ENCODE results near the gene MAP4K2. TPM values are rescaled to one million over a fixed set of nuclear protein-coding genes. Genes with fewer than 3 reads are reported as not detected.

The MAP4K2 gene
- total RNA-seq, 4 donors from 2014 or later, result 11.1 to 25.0 (median 17.1) TPM

DNA sequence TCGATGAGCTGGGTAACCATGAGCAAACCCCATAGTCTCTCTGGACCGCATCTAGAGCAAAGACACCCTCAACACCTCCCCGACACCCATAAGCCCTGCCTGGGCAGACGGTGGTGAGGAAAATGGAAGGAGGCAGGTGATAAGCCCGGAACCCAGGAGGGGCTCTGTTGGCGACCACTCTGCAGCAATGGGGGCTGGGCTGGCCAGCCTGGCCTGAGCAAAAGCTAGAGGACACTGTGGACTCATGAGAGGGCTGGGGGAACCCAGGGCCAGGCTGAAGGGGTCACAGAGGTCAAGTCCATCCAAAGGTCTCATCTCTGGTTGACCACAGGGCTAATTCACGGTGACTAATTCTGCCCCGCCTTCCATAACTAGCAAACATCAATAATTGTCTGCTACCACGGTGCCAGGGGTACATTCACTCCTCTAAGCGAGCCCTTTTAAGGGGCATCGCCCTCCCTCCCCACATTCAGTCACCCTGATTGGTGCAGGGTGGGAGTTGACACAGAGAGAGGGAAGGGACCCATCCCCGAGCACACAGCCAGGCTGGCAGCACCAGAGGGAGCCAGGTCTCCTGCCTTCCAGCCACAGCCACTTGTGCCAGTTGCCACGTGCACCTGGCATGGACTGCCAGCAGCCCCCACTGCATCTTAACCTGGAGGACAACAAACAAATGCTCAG, 47.2 kb downstream of the MAP4K2 start:
- WGBS, result 92% methylated on average over 12 of the region's 13 CpGs
- peak overlapping the region in 3 of 4 donors; percentile 23 to 88 (median 44) for H3K27ac ChIP-seq (replicated peaks in 1 of 4)
- TF ChIP-seq POLR2A (IDR thresholded peaks at IDR 0.05; ENCODE audit: low read depth) (no peak), POLR2AphosphoS5 (IDR thresholded peaks at IDR 0.05) (no peak), EP300 (IDR thresholded peaks at IDR 0.05) (no peak)
- TF ChIP-seq, protein P1, sequence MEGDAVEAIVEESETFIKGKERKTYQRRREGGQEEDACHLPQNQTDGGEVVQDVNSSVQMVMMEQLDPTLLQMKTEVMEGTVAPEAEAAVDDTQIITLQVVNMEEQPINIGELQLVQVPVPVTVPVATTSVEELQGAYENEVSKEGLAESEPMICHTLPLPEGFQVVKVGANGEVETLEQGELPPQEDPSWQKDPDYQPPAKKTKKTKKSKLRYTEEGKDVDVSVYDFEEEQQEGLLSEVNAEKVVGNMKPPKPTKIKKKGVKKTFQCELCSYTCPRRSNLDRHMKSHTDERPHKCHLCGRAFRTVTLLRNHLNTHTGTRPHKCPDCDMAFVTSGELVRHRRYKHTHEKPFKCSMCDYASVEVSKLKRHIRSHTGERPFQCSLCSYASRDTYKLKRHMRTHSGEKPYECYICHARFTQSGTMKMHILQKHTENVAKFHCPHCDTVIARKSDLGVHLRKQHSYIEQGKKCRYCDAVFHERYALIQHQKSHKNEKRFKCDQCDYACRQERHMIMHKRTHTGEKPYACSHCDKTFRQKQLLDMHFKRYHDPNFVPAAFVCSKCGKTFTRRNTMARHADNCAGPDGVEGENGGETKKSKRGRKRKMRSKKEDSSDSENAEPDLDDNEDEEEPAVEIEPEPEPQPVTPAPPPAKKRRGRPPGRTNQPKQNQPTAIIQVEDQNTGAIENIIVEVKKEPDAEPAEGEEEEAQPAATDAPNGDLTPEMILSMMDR (IDR thresholded peaks at IDR 0.05), result no peak

GRCh38 chr11:64754919-64755662, 47.9 kb downstream of the MAP4K2 start:
- intact Hi-C loops (cut with DNase I), result no loop called here
- Histone ChIP-seq H3K27me3 (no peaks in the 10 kb centered on the region), H3K4me1 (peaks cover 15 to 33% (median 25%) of the 10 kb centered on the region in 4 donors), H3K9me3 (no peaks in the 10 kb centered on the region), H3K4me3 (no peak overlapping the region), H3K36me3 (peaks cover 11 to 47% (median 43%) of the 10 kb centered on the region in 4 donors), H3K27ac (replicated peaks in 1 of 4) (peak overlapping the region in 3 of 4 donors; percentile 45 to 88 (median 55))
- no peak for DNase-seq (ENCODE audit: extremely low spot score)
- TF ChIP-seq POLR2A (IDR thresholded peaks at IDR 0.05; ENCODE audit: low read depth) (no peak), POLR2AphosphoS5 (IDR thresholded peaks at IDR 0.05) (no peak), EP300 (IDR thresholded peaks at IDR 0.05) (no peak)
- TF ChIP-seq, protein P1 (IDR thresholded peaks at IDR 0.05), result no peak
- 92% methylated on average over 15 of the region's 21 CpGs for WGBS

More for the DNA sequence above, 47.2 kb downstream of the MAP4K2 start:
- DNase-seq (ENCODE audit: extremely low spot score), result no peak
- intact Hi-C loops (cut with DNase I), result no loop called here
- Histone ChIP-seq H3K27me3 (no peaks in the 10 kb centered on the region), H3K9me3 (no peaks in the 10 kb centered on the region), H3K4me3 (no peak overlapping the region), H3K36me3 (peaks cover 11 to 40% (median 36%) of the 10 kb centered on the region in 4 donors), H3K4me1 (peaks cover 22 to 40% (median 33%) of the 10 kb centered on the region in 4 donors)

GRCh38 chr11:64754124-64754918, 48.7 kb downstream of the MAP4K2 start:
- no peak for DNase-seq (ENCODE audit: extremely low spot score)
- H3K4me1 ChIP-seq, result peaks cover 7 to 25% (median 18%) of the 10 kb centered on the region in 4 donors
- H3K36me3 ChIP-seq, result peaks cover 11 to 48% (median 45%) of the 10 kb centered on the region in 4 donors
- H3K27me3 ChIP-seq, result no peaks in the 10 kb centered on the region
- intact Hi-C loops (cut with DNase I), result no loop called here
- H3K9me3 ChIP-seq, result no peaks in the 10 kb centered on the region
- peak overlapping the region in 3 of 4 donors; percentile 45 to 58 (median 55) for H3K27ac ChIP-seq (replicated peaks in 1 of 4)
- TF ChIP-seq, protein P1 (IDR thresholded peaks at IDR 0.05), result no peak
- no peak for TF ChIP-seq POLR2AphosphoS5 (IDR thresholded peaks at IDR 0.05)
- TF ChIP-seq POLR2A (IDR thresholded peaks at IDR 0.05; ENCODE audit: low read depth), result no peak
- no peak for TF ChIP-seq EP300 (IDR thresholded peaks at IDR 0.05)
- no peak overlapping the region for H3K4me3 ChIP-seq
- WGBS, result 87% methylated on average over 26 of the region's 26 CpGs

DNA sequence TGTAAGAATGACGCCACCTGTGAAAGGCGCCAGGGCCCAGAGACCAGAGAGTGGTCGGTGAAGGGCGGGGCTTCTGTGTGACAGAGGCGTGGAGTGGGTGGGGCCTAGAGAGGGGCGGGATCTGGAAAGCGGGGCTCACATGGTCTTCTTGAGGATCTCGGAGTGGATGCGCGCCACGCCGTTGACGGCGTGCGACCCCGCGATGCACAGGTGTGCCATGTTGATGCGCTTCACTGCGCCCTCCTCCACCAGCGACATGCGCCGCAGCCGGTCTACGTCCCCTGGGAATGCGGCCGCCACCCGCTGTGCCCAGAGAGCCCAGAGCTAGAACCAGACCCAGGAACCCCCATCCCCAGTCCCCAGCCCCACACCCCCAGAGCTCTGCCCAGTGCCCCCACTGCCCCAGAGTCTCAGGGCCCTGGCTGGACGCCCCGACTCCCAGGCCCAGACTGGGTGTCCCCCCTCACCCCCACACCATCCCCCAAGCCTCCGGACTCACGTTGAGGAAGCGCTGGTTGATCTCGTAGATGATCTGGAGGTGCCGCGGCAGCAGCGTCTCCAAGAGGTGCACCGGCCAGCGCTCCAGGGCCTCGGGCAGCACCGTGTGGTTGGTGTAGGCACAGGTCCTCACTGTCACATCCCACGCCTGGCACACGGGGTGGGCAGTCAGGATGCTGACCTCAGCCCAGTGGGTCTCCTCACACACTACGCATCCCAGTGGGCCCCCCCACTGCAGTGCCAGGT, 49.5 kb downstream of the MAP4K2 start:
- peaks cover 11 to 48% (median 45%) of the 10 kb centered on the region in 4 donors for H3K36me3 ChIP-seq
- H3K27me3 ChIP-seq, result no peaks in the 10 kb centered on the region
- H3K4me1 ChIP-seq, result peaks cover 0 to 20% (median 14%) of the 10 kb centered on the region in 4 donors
- H3K4me3 ChIP-seq, result no peak overlapping the region
- no peaks in the 10 kb centered on the region for H3K9me3 ChIP-seq
- WGBS, result 91% methylated on average over 39 of the region's 43 CpGs
- intact Hi-C loops (cut with DNase I), result no loop called here
- no peak for TF ChIP-seq EP300 (IDR thresholded peaks at IDR 0.05)
- peak overlapping the region in 3 of 4 donors; percentile 45 to 58 (median 55) for H3K27ac ChIP-seq (replicated peaks in 1 of 4)
- no peak for DNase-seq (ENCODE audit: extremely low spot score)
